Fibroblast of the aortic adventitia (primary cell): Measurements from ENCODE around the gene IMPACT. TPM values are rescaled to one million over a fixed set of nuclear protein-coding genes. Genes with fewer than 3 reads are reported as not detected.

Experiments
- DNase-seq: peaks from one replicate; pipeline ENCODE4 v3.0.0-alpha.2; 2010; ENCODE audit warnings: low read depth
- H3K4me3 ChIP-seq: 2 replicates; pipeline ENCODE4 v1.5.1; 2011; ENCODE audit warnings: low read depth, mild to moderate bottlenecking, control low read depth, low read length, moderate library complexity
- CTCF ChIP-seq: IDR thresholded peaks from 2 replicates; pipeline ENCODE4 v1.5.1; 2011; ENCODE audit warnings: mild to moderate bottlenecking, low read length, control low read depth, inconsistent platforms; ENCODE audit not compliant: insufficient read depth
- total RNA-seq: library from RNA; depleted of rRNA; stranded (reverse); fragments of >200 nt; gene quantifications from 2 replicates; pipeline ENCODE4 v1.2.3, GENCODE V29; 2012; ENCODE audit warnings: low replicate concordance

IMPACT gene
- total RNA-seq, 1 donor: 48.3 TPM

GRCh38 chr18:24470022-24470618 lies 43.6 kb downstream of the IMPACT start:
- H3K4me3 ChIP-seq: no peak overlapping the region
- no peak for TF ChIP-seq CTCF
- DNase-seq: no peak

- no peak for DNase-seq
- no peak for TF ChIP-seq CTCF
- no peak overlapping the region for H3K4me3 ChIP-seq
Observed at GRCh38 chr18:24470805-24471204, 44.3 kb downstream of the IMPACT start.

GRCh38 chr18:24472591-24472990 lies 46.1 kb downstream of the IMPACT start:
- DNase-seq: no peak
- no peak overlapping the region for H3K4me3 ChIP-seq
- TF ChIP-seq CTCF: no peak

GRCh38 chr18:24474406-24474805 lies 47.9 kb downstream of the IMPACT start:
- no peak overlapping the region for H3K4me3 ChIP-seq
- no peak for TF ChIP-seq CTCF
- DNase-seq: no peak

- no peak for DNase-seq
- no peak overlapping the region for H3K4me3 ChIP-seq
- no peak for TF ChIP-seq CTCF
Observed at GRCh38 chr18:24475926-24476589, 49.6 kb downstream of the IMPACT start.

- no peak for DNase-seq
- no peak for TF ChIP-seq CTCF
- H3K4me3 ChIP-seq: no peak overlapping the region
Observed at GRCh38 chr18:24479371-24479770, 52.9 kb downstream of the IMPACT start.

- DNase-seq: no peak
- TF ChIP-seq CTCF: no peak
Observed at GRCh38 chr18:24482821-24483220, 56.4 kb downstream of the IMPACT start.

More at GRCh38 chr18:24482821-24483220, 56.4 kb downstream of the IMPACT start:
- H3K4me3 ChIP-seq: no peak overlapping the region
